AG09319 (cell line): ENCODE measurements around the gene PICALM.

ENCODE experiments used
- DNase-seq: peaks from one replicate; pipeline ENCODE4 v3.0.0-alpha.2; 2010; ENCODE audit warnings: low read depth; ENCODE audit errors: extremely low read depth
- CTCF ChIP-seq: IDR thresholded peaks from 2 replicates; pipeline ENCODE4 v1.5.1; 2011; ENCODE audit warnings: low read depth, mild to moderate bottlenecking, inconsistent platforms, low read length, moderate library complexity

The PICALM gene

GRCh38 chr11:86061483-86062205 lies 7.2 kb downstream of the PICALM start:
- TF ChIP-seq CTCF, result no peak
- no peak for DNase-seq

- no peak for DNase-seq
- TF ChIP-seq CTCF, result no peak
These were observed 8.3 kb downstream of the PICALM start for GRCh38 chr11:86060544-86060943.

GRCh38 chr11:86058360-86058759 lies 10.5 kb downstream of the PICALM start:
- no peak for TF ChIP-seq CTCF
- DNase-seq, result no peak

GRCh38 chr11:86056351-86056854 lies 12.5 kb downstream of the PICALM start:
- DNase-seq, result no peak
- no peak for TF ChIP-seq CTCF

- DNase-seq, result no peak
- no peak for TF ChIP-seq CTCF
These were observed 15.9 kb downstream of the PICALM start for GRCh38 chr11:86052693-86053641.

GRCh38 chr11:86050196-86050709 lies 18.6 kb downstream of the PICALM start:
- DNase-seq, result no peak
- no peak for TF ChIP-seq CTCF
